BLaER1 (cell line): ENCODE results near the gene OTUB1.
"Not testable (repeated sequence)": the region's sequence is repeated elsewhere in the genome, so short reads cannot be mapped to it uniquely, and the experiment has no call there.

Experiments
- H3K27ac ChIP-seq: shearing (Covaris generic); formaldehyde crosslinking; 2 replicates; pipeline ENCODE4 v1.8.1; 2022
- H3K27me3 ChIP-seq: shearing (Covaris generic); formaldehyde crosslinking; 2 replicates; pipeline ENCODE4 v1.8.1; 2022
- H3K36me3 ChIP-seq: shearing (Covaris generic); formaldehyde crosslinking; 2 replicates; pipeline ENCODE4 v1.8.1; 2022
- H3K4me1 ChIP-seq: shearing (Covaris generic); formaldehyde crosslinking; 2 replicates; pipeline ENCODE4 v1.8.1; 2022
- H3K4me2 ChIP-seq: shearing (Covaris generic); formaldehyde crosslinking; 2 replicates; pipeline ENCODE4 v1.8.1; 2022
- H3K4me3 ChIP-seq: shearing (Covaris generic); formaldehyde crosslinking; 2 replicates; pipeline ENCODE4 v1.8.1; 2022
- H3K9ac ChIP-seq: shearing (Covaris generic); formaldehyde crosslinking; 2 replicates; pipeline ENCODE4 v1.8.1; 2022
- H3K9me3 ChIP-seq: shearing (Covaris generic); formaldehyde crosslinking; 2 replicates; pipeline ENCODE4 v1.8.1; 2022
- H4K20me1 ChIP-seq: shearing (Covaris generic); formaldehyde crosslinking; 2 replicates; pipeline ENCODE4 v1.8.1; 2022
- Cebpa-rat ChIP-seq: shearing (Covaris generic); IDR thresholded peaks from 2 replicates; pipeline ENCODE4 v1.8.1; 2022

Gene OTUB1

DNA sequence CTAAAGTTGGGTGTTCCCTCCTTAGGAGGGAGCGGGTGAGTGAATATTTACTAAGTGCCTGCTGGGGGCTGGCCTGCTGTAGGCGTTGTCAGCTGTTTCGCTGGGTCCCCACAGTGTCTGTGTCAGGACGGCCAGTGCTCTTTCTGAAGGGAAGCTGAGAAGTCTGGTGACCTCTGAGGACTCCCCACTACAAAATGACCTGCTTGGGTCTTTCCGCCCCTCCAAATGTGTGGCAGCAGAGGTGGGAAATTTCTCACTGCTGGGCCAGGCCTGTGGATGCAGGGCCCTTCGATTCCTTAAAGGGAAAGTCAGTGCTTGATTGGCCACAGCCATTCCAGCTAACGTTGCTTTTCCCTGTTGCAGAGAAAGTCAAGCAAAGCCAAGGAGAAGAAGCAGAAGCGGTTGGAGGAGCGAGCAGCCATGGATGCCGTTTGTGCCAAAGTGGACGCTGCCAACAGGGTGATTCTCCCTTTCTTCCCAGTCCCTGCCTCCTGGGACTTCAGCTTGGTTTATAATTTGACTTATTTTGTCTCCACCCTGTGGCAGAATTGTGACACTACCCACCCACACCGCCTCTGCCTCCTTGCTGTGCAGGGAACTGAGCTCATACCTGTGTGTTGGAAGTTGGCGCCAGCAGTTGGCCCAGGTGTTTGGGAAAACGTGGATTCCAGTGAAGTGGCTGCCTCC lies 40.6 kb upstream of the OTUB1 start:
- Histone ChIP-seq H3K36me3 (peaks cover 75% of the 10 kb centered on the region), H3K4me3 (no peak overlapping the region), H3K9me3 (no peaks in the 10 kb centered on the region), H3K27ac (0 out of 2 replicates have a peak overlapping the region, but pooled peaks have one; percentile 21), H3K27me3 (no peaks in the 10 kb centered on the region), H3K4me1 (peaks cover 42% of the 10 kb centered on the region), H3K9ac (peak overlapping the region; percentile 46), H4K20me1 (peaks cover 56% of the 10 kb centered on the region), H3K4me2 (peak overlapping the region; percentile 55)
- TF ChIP-seq Cebpa-rat: no peak

DNA sequence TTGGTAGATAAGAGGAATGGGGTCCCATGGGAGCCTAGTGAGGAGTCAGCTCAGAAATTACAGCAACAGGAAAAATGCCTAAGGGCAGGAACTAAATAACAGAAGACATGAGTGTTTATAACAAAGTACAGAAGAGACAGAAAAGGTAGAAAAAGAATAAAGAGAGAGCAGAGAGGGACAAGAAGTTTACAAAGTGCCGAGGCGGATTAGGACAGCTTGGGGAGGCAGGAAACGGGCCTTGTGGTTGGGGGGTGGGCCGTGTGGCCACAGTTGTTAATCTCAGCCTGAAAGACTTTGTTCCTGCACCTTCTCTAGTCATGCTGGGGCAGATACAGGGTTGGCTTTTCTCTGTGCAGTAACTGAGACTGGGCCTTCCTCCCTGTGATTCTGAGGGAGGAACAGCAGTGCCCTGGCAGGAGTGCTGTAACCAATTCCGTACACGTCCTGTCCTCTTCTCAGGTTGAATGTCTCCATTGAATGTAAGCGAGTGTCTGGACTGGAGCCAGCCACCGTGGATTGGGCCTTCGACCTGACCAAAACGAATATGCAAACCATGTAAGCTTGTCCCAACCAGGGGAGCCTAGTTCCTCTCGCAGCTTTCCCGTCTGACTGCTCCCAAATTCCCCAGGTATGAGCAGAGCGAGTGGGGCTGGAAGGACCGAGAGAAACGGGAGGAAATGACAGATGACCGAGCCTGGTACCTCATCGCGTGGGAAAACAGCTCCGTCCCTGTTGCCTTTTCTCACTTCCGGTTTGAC lies 34.3 kb upstream of the OTUB1 start:
- no peak for TF ChIP-seq Cebpa-rat
- Histone ChIP-seq H3K4me2 (peak overlapping the region; percentile 84), H3K9ac (peak overlapping the region; percentile 65)

DNA sequence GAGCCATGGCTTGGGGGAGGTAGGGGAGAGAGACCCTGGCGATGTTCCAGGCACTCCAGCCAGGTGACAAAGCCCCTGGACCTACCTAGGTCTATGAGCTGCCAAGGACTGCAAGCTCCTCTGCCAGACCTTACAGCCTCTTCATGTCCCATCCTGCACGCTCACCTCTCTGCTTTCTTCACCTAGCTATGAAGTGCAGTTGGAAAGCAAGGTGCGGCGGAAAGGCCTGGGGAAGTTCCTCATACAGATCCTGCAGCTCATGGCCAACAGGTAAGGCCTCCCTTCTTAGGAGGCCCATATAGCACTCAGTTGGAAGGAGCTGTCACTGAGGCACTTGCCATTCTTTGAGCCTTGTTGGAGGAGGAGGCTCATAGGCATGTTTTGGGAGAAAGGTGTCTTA lies 33.7 kb upstream of the OTUB1 start:
- H3K9me3 ChIP-seq: no peaks in the 10 kb centered on the region
- H4K20me1 ChIP-seq: peaks cover 15% of the 10 kb centered on the region; the same call in 1 of the 2 replicates
- H3K4me1 ChIP-seq: peaks cover 38% of the 10 kb centered on the region
- no peak for TF ChIP-seq Cebpa-rat
- peaks cover 86% of the 10 kb centered on the region for H3K36me3 ChIP-seq
- H3K4me2 ChIP-seq: peak overlapping the region; percentile 84
- H3K4me3 ChIP-seq: no peak overlapping the region
- peak overlapping the region; percentile 68 for H3K27ac ChIP-seq
- no peaks in the 10 kb centered on the region for H3K27me3 ChIP-seq
- peak overlapping the region; percentile 65; the same call in 1 of the 2 replicates for H3K9ac ChIP-seq

More for the DNA sequence above, 34.3 kb upstream of the OTUB1 start:
- peaks cover 37% of the 10 kb centered on the region for H3K4me1 ChIP-seq
- H3K36me3 ChIP-seq: peaks cover 87% of the 10 kb centered on the region
- H3K27ac ChIP-seq: peak overlapping the region; percentile 68
- H3K9me3 ChIP-seq: no peaks in the 10 kb centered on the region
- no peaks in the 10 kb centered on the region for H3K27me3 ChIP-seq
- H3K4me3 ChIP-seq: no peak overlapping the region
- H4K20me1 ChIP-seq: peaks cover 15% of the 10 kb centered on the region; the same call in 1 of the 2 replicates

DNA sequence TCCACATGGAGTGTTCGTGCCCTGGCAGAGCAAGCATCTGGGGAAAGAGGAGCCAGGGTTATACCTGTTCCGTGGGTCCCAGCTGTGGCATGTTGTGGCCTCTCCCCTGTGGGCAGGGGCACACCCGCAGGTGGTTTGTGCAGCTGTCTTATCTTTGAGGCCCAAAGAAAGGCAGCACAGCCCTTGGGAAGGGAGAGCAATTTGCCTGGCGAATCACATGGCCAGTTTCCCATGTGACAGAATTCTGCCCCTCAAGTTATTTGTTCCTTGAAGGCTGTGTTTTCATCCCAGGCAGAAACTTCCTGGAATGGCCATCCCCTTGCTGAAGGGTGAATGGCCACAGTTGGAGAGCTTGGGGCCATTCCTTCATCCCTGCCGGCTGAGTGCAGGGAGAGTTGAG lies 28.2 kb upstream of the OTUB1 start:
- Histone ChIP-seq H3K4me2 (no peak overlapping the region), H4K20me1 (no peaks in the 10 kb centered on the region), H3K4me3 (no peak overlapping the region), H3K27ac (no peak overlapping the region), H3K4me1 (peaks cover 42% of the 10 kb centered on the region), H3K27me3 (no peaks in the 10 kb centered on the region), H3K9ac (no peak overlapping the region), H3K9me3 (no peaks in the 10 kb centered on the region), H3K36me3 (peaks cover 65% of the 10 kb centered on the region)
- TF ChIP-seq Cebpa-rat: no peak

DNA sequence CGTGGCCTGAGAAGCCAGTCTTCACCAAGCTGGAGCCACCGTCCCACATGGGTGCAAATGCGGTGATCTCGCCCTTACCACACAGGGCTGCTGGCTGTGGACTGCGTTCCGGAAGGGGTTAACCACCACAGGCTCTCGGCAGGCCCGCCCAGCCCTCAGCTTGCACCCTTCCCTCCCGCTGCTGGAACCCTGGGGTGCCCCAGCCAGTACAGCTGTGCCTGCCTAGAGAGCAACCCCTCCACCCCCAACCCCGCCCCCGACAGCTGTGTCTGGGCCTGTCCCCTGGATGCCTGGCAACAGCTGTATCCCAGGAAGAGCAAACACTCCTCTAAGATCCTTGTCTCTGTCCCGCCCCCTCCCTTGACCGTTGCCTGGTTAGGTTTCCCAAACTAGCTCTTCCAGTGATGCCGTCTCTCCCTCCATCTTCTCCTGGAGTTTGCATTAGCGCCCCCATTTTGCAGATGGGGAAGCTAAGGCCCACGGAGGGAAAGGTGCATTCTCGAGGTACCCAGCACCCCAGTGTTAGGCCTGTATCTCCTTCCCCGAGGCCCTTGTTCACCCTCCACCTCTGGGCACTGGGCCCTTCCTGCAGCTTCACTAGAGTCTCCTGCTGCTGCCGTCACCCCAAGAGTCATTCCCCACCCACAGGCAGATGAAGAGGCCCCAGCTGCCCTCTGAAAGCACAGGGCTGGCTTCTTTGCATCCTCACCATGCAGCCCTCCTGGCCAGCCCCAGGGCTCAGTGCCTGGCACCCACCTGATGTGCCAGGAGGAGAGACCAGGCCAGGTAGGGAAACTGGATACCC lies 24.4 kb upstream of the OTUB1 start:
- H3K4me3 ChIP-seq: no peak overlapping the region
- no peak overlapping the region for H3K4me2 ChIP-seq
- H4K20me1 ChIP-seq: no peaks in the 10 kb centered on the region
- no peak overlapping the region for H3K27ac ChIP-seq
- H3K27me3 ChIP-seq: no peaks in the 10 kb centered on the region
- peaks cover 28% of the 10 kb centered on the region for H3K36me3 ChIP-seq
- no peak overlapping the region for H3K9ac ChIP-seq
- H3K4me1 ChIP-seq: peaks cover 51% of the 10 kb centered on the region
- no peaks in the 10 kb centered on the region for H3K9me3 ChIP-seq
- no peak for TF ChIP-seq Cebpa-rat

DNA sequence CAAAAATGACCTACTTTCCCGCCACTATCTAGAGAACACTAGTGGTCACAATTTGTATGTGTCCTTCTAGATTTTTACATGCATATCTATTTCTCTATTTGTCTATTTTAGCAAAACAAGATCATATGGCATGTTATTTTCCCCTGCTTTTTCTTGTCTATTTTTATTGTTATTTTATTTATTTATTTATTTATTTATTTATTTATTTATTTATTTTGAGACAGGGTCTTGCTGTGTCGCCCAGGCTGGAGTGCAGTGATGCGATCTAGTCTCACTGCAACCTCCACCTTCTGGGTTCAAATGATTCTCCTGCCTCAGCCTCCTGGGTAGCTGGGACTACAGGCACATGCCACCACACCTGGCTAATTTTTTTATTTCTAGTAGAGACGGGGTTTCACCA lies 22.3 kb upstream of the OTUB1 start:
- not testable (repeated sequence) for H3K9ac ChIP-seq, H3K27me3 ChIP-seq, H3K9me3 ChIP-seq, H3K4me3 ChIP-seq, H3K36me3 ChIP-seq, H4K20me1 ChIP-seq, H3K27ac ChIP-seq
- Histone ChIP-seq H3K4me1 (peaks cover 41% of the 10 kb centered on the region), H3K4me2 (peak overlapping the region; percentile 55)

DNA sequence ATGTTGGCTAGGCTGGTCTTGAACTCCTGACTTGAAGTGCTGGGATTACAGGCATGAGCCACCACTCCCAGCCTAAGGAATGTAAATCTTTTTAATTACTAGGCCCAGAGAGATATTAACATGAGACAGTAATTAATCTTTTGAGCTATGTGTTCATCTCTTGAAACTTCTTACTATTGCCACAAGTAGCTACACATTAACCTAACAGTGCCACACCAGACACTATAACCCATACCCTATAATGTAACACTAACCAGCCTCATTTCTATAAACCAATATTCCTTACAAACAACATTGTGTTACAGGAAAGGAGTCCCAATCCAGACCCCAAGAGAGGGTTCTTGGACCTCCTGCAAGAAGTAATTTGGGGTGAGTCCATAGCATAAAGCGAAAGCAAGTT lies 19.8 kb upstream of the OTUB1 start:
- Histone ChIP-seq H3K36me3 (no peaks in the 10 kb centered on the region), H3K27ac (no peak overlapping the region), H3K9ac (no peak overlapping the region), H3K4me2 (no peak overlapping the region), H3K4me1 (peaks cover 42% of the 10 kb centered on the region), H3K9me3 (no peaks in the 10 kb centered on the region), H3K4me3 (no peak overlapping the region), H3K27me3 (no peaks in the 10 kb centered on the region), H4K20me1 (no peaks in the 10 kb centered on the region)
- TF ChIP-seq Cebpa-rat: no peak

DNA sequence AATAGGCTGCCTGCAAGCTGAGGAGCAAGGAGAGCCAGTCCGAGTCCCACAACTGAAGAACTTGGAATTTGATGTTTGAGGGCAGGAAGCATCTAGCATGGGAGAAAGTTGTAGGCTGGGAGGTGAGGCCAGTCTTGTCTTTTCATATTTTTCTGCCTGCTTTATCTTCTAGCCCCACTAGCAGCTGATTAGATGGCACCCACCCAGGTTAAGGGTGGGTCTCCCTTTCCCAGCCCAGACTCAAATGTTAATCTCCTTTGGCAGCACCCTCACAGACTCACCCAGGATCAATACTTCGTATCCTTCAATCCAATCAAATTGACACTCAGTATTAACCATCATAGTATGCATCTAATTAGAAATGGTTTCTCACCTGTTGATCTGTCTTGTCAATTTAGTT lies 16.8 kb upstream of the OTUB1 start:
- Histone ChIP-seq H3K27ac (no peak overlapping the region), H3K36me3 (no peaks in the 10 kb centered on the region), H3K9me3 (no peaks in the 10 kb centered on the region), H3K4me2 (no peak overlapping the region), H3K9ac (no peak overlapping the region), H3K27me3 (no peaks in the 10 kb centered on the region), H3K4me1 (peaks cover 15% of the 10 kb centered on the region), H3K4me3 (no peak overlapping the region), H4K20me1 (no peaks in the 10 kb centered on the region)
- no peak for TF ChIP-seq Cebpa-rat

DNA sequence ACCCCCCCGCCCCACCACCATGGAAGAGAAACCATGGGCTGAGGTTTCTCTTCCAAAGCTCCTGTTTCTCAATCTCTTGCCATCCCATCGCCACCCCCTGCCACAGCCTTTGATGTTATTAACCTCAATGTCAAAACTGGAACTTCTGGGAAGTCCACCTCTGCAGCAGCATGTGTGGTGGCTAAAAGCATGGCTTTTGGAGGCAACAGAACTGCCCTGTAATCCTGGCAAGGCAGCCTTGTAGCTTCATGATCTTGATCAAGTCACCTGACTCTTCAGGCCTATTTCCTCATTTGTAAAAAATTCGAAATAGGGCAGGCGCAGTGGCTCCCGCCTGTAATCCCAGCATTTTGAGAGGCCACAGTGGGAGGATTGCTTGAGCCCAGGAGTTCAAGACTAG lies 15.3 kb upstream of the OTUB1 start:
- TF ChIP-seq Cebpa-rat: no peak
- no peak overlapping the region for H3K4me2 ChIP-seq

DNA sequence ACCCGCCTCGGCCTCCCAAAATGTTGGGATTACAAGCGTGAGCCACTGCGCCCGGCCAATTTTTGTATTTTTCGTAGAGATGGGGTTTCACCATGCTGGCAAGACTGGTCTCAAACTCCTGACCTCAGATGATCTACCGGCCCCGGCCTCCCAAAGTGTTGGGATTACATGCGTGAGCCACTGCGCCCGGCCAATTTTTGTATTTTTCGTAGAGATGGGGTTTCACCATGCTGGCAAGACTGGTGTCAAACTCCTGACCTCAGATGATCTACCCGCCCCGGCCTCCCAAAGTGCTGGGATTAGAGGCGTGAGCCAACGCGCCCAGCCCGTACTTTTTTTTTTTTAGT lies 12.4 kb upstream of the OTUB1 start:
- not testable (repeated sequence) for H3K27me3 ChIP-seq, H3K9ac ChIP-seq, H3K9me3 ChIP-seq
- Histone ChIP-seq H3K4me3 (peak overlapping the region; percentile 84), H3K4me1 (peaks cover 34% of the 10 kb centered on the region), H3K36me3 (peaks cover 22% of the 10 kb centered on the region), H4K20me1 (peaks cover 18% of the 10 kb centered on the region; the same call in 1 of the 2 replicates), H3K27ac (peak overlapping the region; percentile 97; the same call in 1 of the 2 replicates), H3K4me2 (peak overlapping the region; percentile 69)

More for the DNA sequence above, 15.3 kb upstream of the OTUB1 start:
- Histone ChIP-seq H3K27me3 (no peaks in the 10 kb centered on the region), H3K27ac (no peak overlapping the region), H3K4me3 (no peak overlapping the region), H3K9ac (no peak overlapping the region), H3K9me3 (no peaks in the 10 kb centered on the region), H3K36me3 (peaks cover under 1% of the 10 kb centered on the region; the same call in 1 of the 2 replicates), H3K4me1 (peaks cover 15% of the 10 kb centered on the region), H4K20me1 (peaks cover 4% of the 10 kb centered on the region; the same call in 1 of the 2 replicates)
